Subcutaneous abdominal adipose tissue (tissue), 5 donors: ENCODE measurements around the gene RRAGC.

Experiments used
- H3K27ac ChIP-seq: one replicate; pipeline ENCODE4 v1.7.0; 2013; ENCODE audit warnings: low read depth, mild to moderate bottlenecking, inconsistent platforms, low read length, moderate library complexity
- H3K27me3 ChIP-seq, 5 donors: one replicate each; pipeline ENCODE4 v1.7.0; 2013; ENCODE audit warnings: low read length in 5 of 5, inconsistent platforms in 1 of 5; ENCODE audit not compliant: control insufficient read depth in 5 of 5, insufficient read depth in 4 of 5
- H3K36me3 ChIP-seq, 5 donors: one replicate each; pipeline ENCODE4 v1.7.0; 2013; ENCODE audit warnings: low read length in 5 of 5; ENCODE audit not compliant: control insufficient read depth in 5 of 5, insufficient read depth in 5 of 5
- H3K4me1 ChIP-seq, 5 donors: one replicate each; pipeline ENCODE4 v1.7.0; 2013; ENCODE audit warnings: low read length in 5 of 5, mild to moderate bottlenecking in 3 of 5, moderate library complexity in 1 of 5; ENCODE audit not compliant: control insufficient read depth in 5 of 5, insufficient read depth in 5 of 5
- H3K4me3 ChIP-seq, 5 donors: one replicate each; pipeline ENCODE4 v1.7.0; 2013; ENCODE audit warnings: low read length in 5 of 5, low read depth in 1 of 5
- H3K9ac ChIP-seq, 5 donors: one replicate each; pipeline ENCODE4 v1.7.0; 2013; ENCODE audit warnings: low read length in 5 of 5, mild to moderate bottlenecking in 4 of 5, moderate library complexity in 3 of 5
- H3K9me3 ChIP-seq, 5 donors: one replicate each; pipeline ENCODE4 v1.7.0; 2013; ENCODE audit warnings: low read length in 5 of 5; ENCODE audit not compliant: control insufficient read depth in 5 of 5
- donor health status: healthy.
- donor health status: healthy.
- donor health status: healthy.
- donor health status: healthy.
- donor health status: healthy.

The RRAGC gene

DNA sequence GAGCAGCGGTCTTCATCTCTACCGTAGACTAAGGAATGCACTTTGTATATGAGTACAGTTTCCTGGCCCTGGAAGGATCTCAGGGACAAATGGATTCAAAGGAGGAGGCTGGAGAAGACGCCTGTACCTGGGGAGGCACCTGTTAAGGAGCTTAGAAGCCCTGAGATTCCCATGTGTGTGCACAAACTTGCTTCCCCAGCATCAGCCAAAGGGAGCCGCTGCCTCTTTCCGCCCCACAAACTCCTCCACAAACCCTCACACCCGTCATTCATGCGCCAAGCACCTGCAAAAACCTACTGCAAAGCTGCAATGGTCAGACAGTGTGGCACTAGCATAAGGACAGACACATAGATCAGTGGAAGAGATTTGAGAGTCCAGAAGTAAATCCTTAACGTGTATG, 54.5 kb downstream of the RRAGC start:
- no peak overlapping the region for H3K27ac ChIP-seq
- peaks cover 19 to 58% (median 36%) of the 10 kb centered on the region in 5 donors for H3K27me3 ChIP-seq
- H3K9me3 ChIP-seq = no peaks in the 10 kb centered on the region
- no peaks in the 10 kb centered on the region for H3K36me3 ChIP-seq
- H3K4me3 ChIP-seq = no peak overlapping the region
- H3K4me1 ChIP-seq = peaks cover 0 to 7% (median 3%) of the 10 kb centered on the region in 5 donors
- H3K9ac ChIP-seq = no peak overlapping the region

DNA sequence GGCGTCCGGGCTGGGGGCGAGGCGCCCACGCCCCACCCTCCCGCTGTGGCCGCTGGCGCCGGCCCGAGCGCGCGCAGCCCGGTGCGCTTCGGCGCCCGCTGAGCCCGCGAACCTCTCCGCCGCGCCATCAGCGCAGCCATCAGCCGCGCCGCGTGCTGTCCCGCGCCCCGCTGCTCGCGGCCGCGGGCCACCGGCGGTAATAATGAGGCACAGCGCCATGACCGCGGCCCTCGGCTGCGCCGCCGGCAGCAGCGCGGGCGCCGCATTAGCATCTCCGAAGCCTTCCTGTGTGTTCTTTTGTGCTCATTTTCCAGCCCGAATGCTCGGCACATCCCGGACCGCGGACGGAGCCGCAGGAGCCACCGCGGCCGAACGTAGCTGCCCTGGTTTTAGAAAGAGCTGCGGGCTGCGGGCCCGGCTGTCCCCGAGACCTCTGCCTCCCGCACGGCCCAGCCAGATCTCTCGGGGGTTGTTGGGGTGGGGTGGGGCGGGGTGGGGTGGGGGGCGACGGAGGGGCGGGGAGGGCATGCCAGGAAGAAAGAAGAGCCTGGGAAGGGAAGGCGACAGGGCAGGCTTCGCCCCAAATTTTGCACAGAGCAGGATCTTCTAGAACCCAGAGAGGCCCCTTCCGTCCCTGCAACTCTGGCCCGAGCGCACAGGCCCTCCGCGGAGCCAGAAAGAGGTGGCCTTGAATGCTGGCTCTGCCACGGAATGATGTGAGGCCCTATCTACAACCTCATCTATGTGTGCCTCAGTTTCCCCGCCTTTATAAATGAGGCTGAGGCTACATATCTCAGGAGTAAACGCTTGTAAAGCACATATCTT, 55.3 kb downstream of the RRAGC start:
- H3K9ac ChIP-seq = no peak overlapping the region
- H3K4me1 ChIP-seq = peaks cover 0 to 7% (median 3%) of the 10 kb centered on the region in 5 donors
- peaks cover 19 to 55% (median 36%) of the 10 kb centered on the region in 5 donors for H3K27me3 ChIP-seq
- H3K27ac ChIP-seq = no peak overlapping the region
- H3K36me3 ChIP-seq = no peaks in the 10 kb centered on the region
- peak overlapping the region in 3 of 5 donors; percentile 40 to 51 (median 47) for H3K4me3 ChIP-seq
- no peaks in the 10 kb centered on the region for H3K9me3 ChIP-seq

DNA sequence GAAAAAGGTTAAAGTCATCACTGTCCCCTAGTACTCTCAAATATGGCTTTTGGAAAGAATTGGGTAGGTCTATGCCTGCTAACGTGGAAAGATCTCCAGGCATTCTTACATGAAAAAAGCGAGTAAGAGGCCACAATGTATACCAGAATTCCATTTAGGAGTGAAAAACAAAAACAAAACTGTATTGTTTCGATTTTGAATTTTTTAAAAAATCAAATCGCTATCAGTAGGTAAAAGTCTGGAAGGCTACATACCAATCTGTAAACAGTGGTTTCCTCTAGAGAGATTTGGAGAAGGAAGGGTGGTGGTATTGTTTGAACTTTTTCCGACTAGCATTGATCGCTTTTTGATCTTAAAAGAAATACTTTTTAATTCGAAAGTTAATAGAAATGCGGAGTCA, 55.9 kb downstream of the RRAGC start:
- H3K27ac ChIP-seq = no peak overlapping the region
- no peaks in the 10 kb centered on the region for H3K36me3 ChIP-seq
- H3K4me3 ChIP-seq = peak overlapping the region in 1 of 5 donors; percentile 47
- H3K4me1 ChIP-seq = peaks cover 0 to 7% (median 3%) of the 10 kb centered on the region in 5 donors
- peaks cover 19 to 50% (median 36%) of the 10 kb centered on the region in 5 donors for H3K27me3 ChIP-seq
- no peaks in the 10 kb centered on the region for H3K9me3 ChIP-seq
- H3K9ac ChIP-seq = no peak overlapping the region

DNA sequence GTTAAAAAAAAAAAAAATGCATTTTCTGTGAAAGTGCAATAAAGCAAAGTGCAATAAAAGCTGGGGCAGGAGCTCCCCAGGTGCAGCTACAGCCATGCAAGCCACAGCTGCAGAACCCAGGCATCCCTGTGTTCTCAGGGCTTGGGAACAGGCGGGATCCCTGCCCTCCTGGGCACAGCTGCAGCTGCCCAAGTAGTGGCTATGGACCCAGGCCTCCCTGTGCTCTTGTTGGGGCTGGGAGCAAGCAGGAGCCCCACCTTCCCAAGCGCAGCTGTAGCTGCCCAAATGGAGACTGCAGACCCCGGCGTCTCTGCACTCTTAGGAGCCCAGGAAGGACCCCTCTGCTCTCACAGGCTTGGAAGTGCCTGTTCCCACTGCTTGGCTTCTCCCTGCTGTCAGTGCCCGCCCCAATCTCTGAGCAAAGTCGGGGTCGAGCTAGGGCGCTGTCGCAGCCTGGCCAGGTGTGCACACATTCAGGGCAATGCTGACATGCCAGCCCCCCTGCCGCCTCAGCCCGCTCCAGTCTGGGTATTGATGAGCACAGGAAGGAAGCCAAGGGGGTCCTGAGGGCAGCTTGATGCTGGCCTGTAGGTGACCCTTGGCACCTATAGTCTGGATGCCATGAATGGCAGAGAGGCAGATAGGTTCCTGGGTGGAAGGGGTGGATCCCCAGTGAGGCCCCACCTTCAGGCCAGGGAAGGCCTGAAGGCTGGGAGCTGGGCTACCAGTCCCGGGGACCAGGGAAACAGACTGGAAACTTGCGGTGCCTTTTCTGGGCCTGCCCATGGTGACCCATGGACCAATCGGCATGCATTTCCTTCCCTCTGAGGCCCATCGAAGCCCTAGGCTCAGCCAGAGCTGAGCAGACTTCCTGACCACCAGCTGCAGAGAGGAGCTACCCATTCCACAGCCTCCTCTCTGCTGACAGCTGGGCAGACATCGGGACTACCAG, 58.6 kb downstream of the RRAGC start:
- no peak overlapping the region for H3K9ac ChIP-seq
- H3K4me3 ChIP-seq = no peak overlapping the region
- no peak overlapping the region for H3K27ac ChIP-seq
- no peaks in the 10 kb centered on the region for H3K9me3 ChIP-seq
- peaks cover 0 to 7% (median 3%) of the 10 kb centered on the region in 5 donors for H3K4me1 ChIP-seq
- no peaks in the 10 kb centered on the region for H3K36me3 ChIP-seq
- H3K27me3 ChIP-seq = peaks cover 12 to 37% (median 28%) of the 10 kb centered on the region in 5 donors

DNA sequence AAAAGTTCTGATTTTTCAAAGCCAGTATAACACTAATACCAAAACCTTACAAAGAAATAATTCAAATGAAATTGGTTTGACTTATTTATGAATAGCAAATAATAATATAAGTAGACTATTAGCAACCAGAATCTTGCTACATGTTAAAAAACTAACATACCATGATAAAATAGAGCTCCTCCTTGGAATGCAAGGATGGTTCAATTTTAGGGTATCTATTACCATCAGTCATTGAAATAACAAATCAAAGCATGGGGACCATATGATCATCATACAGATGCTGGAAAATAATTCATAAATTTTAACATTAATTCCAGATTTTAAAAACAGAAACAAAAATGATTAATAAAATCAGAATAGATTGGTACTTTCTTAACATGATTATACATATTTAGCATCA, 66.3 kb downstream of the RRAGC start:
- no peaks in the 10 kb centered on the region for H3K36me3 ChIP-seq
- H3K4me1 ChIP-seq = peaks cover 0 to 18% (median 11%) of the 10 kb centered on the region in 5 donors
- H3K27me3 ChIP-seq = peaks cover 0 to 7% (median 2%) of the 10 kb centered on the region in 5 donors
- H3K4me3 ChIP-seq = no peak overlapping the region
- H3K27ac ChIP-seq = no peak overlapping the region
- H3K9me3 ChIP-seq = peaks cover 7 to 17% (median 15%) of the 10 kb centered on the region in 5 donors
- H3K9ac ChIP-seq = no peak overlapping the region

DNA sequence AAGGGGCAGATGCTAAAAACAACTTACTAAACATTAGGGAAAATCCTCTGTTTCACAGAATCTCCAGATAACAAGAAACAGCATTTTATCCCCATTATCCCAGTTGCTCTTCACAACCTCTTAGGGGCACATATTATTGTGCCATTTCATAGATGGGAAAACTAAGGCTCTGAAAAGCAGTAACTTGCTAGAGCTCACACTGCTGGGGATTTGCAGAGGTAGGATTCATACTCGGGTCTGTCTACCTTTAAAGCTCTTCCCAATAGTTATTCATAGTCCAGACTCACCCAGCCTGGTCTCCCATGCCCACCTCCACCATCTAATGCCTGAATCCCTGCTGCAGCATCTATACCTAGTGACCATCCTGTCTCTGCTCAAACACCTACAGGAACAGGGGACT, 67.7 kb downstream of the RRAGC start:
- H3K27me3 ChIP-seq = peaks cover 0 to 12% (median 2%) of the 10 kb centered on the region in 5 donors

DNA sequence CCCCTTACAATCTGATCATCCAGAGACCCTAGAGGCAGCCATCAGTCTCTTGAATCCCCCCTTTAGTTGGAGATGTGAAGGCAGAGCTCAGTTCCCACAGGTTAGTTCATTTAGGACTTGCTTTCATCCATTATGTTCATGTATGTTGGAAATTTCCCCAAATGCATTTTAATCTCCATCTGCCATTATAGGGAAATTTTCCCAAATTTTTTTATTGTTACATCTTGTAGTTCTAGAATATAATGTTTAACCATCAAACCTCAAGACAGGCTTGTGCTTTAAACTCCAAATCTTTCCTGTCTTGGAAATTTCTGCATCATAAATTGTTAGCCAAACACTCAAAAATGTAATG, 68.4 kb downstream of the RRAGC start:
- no peaks in the 10 kb centered on the region for H3K36me3 ChIP-seq
- H3K4me3 ChIP-seq = no peak overlapping the region
- H3K4me1 ChIP-seq = peaks cover 0 to 18% (median 11%) of the 10 kb centered on the region in 5 donors
- H3K27me3 ChIP-seq = peaks cover 0 to 17% (median 5%) of the 10 kb centered on the region in 5 donors
- peaks cover 7 to 17% (median 15%) of the 10 kb centered on the region in 5 donors for H3K9me3 ChIP-seq
- H3K27ac ChIP-seq = no peak overlapping the region
- H3K9ac ChIP-seq = no peak overlapping the region

More for the DNA sequence above, 67.7 kb downstream of the RRAGC start:
- Histone ChIP-seq H3K4me1 (peaks cover 0 to 18% (median 11%) of the 10 kb centered on the region in 5 donors), H3K9ac (no peak overlapping the region), H3K36me3 (no peaks in the 10 kb centered on the region), H3K27ac (no peak overlapping the region), H3K4me3 (no peak overlapping the region), H3K9me3 (peaks cover 7 to 17% (median 15%) of the 10 kb centered on the region in 5 donors)

DNA sequence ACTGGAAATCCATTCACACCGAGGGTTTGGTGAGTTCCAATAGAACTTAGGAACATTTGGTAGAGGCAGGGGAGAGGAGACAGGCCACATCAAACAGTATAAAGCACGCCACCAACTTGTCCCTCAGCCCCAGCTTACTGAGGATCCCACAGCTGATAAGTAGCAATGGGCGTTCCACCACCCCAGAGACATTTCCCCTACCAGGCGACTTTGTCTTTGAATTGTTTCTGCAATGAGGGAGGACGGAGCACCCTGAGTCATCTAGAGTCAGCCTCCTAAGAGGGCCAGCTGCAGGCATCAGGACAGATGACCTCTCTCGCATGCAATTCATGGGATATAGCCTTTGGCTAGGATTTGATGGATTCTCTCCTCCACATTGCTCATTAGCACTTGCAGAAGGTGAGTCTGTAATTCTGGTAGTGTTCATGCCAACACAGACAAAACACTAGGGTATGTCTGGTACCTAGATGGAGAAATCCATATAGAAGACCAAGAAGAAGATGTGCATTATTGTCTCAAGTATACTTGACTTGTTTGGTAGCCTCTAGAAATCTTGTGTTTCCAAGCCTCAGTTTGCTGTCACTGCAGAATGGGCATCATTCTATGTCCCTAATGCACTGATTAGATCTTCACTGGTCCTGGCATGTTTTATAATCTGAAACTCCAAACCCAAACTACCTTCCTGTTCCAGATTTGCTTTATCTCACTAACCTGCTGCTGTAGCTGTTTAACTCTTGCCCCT, 69.0 kb downstream of the RRAGC start:
- no peak overlapping the region for H3K9ac ChIP-seq
- no peak overlapping the region for H3K27ac ChIP-seq
- peaks cover 0 to 18% (median 11%) of the 10 kb centered on the region in 5 donors for H3K4me1 ChIP-seq
- peaks cover 7 to 17% (median 15%) of the 10 kb centered on the region in 5 donors for H3K9me3 ChIP-seq
- no peak overlapping the region for H3K4me3 ChIP-seq
- no peaks in the 10 kb centered on the region for H3K36me3 ChIP-seq
- H3K27me3 ChIP-seq = peaks cover 0 to 22% (median 8%) of the 10 kb centered on the region in 5 donors

DNA sequence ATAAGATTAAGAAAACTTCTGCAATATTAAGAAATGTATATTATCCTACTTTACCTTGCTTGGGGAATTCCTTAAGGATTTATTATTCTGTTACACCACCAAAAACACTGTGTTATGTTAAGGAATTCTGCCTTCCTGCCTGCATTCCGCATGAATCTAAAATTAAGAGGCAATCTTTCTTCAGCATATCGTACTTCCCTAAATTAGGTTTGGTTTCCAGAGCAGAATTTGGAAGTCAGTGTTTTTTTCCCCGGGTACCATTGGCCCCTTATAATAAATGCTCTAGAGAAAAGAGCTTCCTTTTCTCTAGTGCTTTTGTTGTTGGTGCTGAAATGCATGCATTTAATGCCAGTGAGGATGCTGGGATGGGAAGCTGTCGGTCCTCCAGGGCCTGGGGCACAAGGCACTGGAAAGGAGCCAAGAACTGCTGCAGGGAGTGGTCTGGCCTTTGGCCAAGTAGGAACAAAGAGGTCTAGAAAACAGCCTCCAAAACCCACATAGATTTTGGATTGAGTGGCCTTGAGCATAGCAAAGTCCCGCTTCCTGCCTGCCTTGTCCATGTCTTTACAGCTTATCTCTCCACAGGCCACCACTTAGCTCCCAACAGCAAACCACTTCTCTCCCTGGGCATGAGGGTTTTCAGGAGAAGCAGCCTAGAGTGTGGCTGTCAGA, 69.9 kb downstream of the RRAGC start:
- Histone ChIP-seq H3K27me3 (peaks cover under 1 to 31% (median 14%) of the 10 kb centered on the region in 5 donors), H3K9me3 (peaks cover 7 to 17% (median 15%) of the 10 kb centered on the region in 5 donors), H3K9ac (no peak overlapping the region), H3K36me3 (no peaks in the 10 kb centered on the region), H3K4me3 (no peak overlapping the region), H3K27ac (no peak overlapping the region), H3K4me1 (peaks cover 0 to 18% (median 11%) of the 10 kb centered on the region in 5 donors)
